ENCODE results near the gene TCF7. TPM values are rescaled to one million over a fixed set of nuclear protein-coding genes. Genes with fewer than 3 reads are reported as not detected.
A peak's percentile ranks its signal among the peaks of the same experiment; 100 is the strongest.

TCF7 gene
- total and polyA plus RNA-seq, 4 donors: 1.3 to 2.7 (median 2.2) TPM

DNA sequence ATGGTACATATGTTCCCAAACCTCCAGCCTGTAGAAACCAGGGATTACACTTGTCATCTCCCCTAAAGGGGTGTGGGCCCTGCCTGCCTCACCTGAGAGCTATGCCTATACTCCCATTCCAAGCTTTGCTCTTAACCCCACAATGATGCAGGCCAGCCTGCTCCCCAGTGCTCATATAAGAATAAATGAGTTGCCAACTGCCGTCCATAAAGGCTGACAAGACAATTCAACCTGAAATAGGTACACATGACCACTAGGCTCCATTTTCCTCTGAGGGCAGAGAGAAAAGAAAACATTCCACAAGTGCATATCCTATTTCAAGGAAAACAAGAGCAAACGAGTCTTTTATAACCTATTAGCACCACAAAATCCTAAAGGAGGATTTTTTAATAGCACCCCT lies 33.8 kb downstream of the TCF7 start:
- no peak overlapping the region for H3K9ac ChIP-seq (ENCODE audit: low read depth in 1 of 2, low read length in 2 of 2)
- H3K27me3 ChIP-seq (ENCODE audit: control insufficient read depth in 4 of 4, insufficient read depth in 4 of 4, low read length in 3 of 4): no peaks in the 10 kb centered on the region
- H3K27ac ChIP-seq (ENCODE audit: low read depth in 1 of 2, low read length in 2 of 2): no peak overlapping the region
- H3K9me3 ChIP-seq (ENCODE audit: control insufficient read depth in 4 of 4, low read length in 3 of 4): no peaks in the 10 kb centered on the region
- peak; percentile 23 for DNase-seq (ENCODE audit: low spot score)
- peaks cover 4 to 11% (median 7%) of the 10 kb centered on the region in 4 donors for H3K4me1 ChIP-seq (ENCODE audit: control insufficient read depth in 4 of 4, insufficient read depth in 4 of 4, low read length in 3 of 4)
- peaks cover 10 to 43% (median 25%) of the 10 kb centered on the region in 4 donors for H3K36me3 ChIP-seq (ENCODE audit: control insufficient read depth in 4 of 4, insufficient read depth in 3 of 4, low read depth in 1 of 4, low read length in 3 of 4)
- no peak overlapping the region for H3K4me3 ChIP-seq (ENCODE audit: low read depth in 1 of 3, low read length in 3 of 3)
- WGBS: 78% methylated on average over 2 of the region's 2 CpGs
- TF ChIP-seq JUND (IDR thresholded peaks at IDR 0.05): no peak
- TF ChIP-seq, protein P1, sequence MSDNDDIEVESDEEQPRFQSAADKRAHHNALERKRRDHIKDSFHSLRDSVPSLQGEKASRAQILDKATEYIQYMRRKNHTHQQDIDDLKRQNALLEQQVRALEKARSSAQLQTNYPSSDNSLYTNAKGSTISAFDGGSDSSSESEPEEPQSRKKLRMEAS (IDR thresholded peaks at IDR 0.05): no peak
- no peak for TF ChIP-seq HNF4G (IDR thresholded peaks at IDR 0.05)
- no peak for TF ChIP-seq FOXA1 (IDR thresholded peaks at IDR 0.05)
- TF ChIP-seq, protein P2, sequence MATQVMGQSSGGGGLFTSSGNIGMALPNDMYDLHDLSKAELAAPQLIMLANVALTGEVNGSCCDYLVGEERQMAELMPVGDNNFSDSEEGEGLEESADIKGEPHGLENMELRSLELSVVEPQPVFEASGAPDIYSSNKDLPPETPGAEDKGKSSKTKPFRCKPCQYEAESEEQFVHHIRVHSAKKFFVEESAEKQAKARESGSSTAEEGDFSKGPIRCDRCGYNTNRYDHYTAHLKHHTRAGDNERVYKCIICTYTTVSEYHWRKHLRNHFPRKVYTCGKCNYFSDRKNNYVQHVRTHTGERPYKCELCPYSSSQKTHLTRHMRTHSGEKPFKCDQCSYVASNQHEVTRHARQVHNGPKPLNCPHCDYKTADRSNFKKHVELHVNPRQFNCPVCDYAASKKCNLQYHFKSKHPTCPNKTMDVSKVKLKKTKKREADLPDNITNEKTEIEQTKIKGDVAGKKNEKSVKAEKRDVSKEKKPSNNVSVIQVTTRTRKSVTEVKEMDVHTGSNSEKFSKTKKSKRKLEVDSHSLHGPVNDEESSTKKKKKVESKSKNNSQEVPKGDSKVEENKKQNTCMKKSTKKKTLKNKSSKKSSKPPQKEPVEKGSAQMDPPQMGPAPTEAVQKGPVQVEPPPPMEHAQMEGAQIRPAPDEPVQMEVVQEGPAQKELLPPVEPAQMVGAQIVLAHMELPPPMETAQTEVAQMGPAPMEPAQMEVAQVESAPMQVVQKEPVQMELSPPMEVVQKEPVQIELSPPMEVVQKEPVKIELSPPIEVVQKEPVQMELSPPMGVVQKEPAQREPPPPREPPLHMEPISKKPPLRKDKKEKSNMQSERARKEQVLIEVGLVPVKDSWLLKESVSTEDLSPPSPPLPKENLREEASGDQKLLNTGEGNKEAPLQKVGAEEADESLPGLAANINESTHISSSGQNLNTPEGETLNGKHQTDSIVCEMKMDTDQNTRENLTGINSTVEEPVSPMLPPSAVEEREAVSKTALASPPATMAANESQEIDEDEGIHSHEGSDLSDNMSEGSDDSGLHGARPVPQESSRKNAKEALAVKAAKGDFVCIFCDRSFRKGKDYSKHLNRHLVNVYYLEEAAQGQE (IDR thresholded peaks at IDR 0.05): no peak
- TF ChIP-seq GABPA (IDR thresholded peaks at IDR 0.05 in 1 of 2, conservative IDR thresholded peaks at IDR 0.05 in 1 of 2): no peak
- no peak for TF ChIP-seq EGR1 (IDR thresholded peaks at IDR 0.05; ENCODE audit: low read depth in 2 of 2)
- no peak for TF ChIP-seq YY1 (IDR thresholded peaks at IDR 0.05)
- no peak for TF ChIP-seq NR2F2 (IDR thresholded peaks at IDR 0.05)
- TF ChIP-seq TAF1 (conservative IDR thresholded peaks at IDR 0.05): no peak
- TF ChIP-seq RAD21 (IDR thresholded peaks at IDR 0.05): no peak
- no peak for TF ChIP-seq FOXA2 (IDR thresholded peaks at IDR 0.05)
- TF ChIP-seq HNF4A (conservative IDR thresholded peaks at IDR 0.05): no peak
- TF ChIP-seq, protein P3, sequence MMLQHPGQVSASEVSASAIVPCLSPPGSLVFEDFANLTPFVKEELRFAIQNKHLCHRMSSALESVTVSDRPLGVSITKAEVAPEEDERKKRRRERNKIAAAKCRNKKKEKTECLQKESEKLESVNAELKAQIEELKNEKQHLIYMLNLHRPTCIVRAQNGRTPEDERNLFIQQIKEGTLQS (IDR thresholded peaks at IDR 0.05): no peak
- TF ChIP-seq, protein P4, sequence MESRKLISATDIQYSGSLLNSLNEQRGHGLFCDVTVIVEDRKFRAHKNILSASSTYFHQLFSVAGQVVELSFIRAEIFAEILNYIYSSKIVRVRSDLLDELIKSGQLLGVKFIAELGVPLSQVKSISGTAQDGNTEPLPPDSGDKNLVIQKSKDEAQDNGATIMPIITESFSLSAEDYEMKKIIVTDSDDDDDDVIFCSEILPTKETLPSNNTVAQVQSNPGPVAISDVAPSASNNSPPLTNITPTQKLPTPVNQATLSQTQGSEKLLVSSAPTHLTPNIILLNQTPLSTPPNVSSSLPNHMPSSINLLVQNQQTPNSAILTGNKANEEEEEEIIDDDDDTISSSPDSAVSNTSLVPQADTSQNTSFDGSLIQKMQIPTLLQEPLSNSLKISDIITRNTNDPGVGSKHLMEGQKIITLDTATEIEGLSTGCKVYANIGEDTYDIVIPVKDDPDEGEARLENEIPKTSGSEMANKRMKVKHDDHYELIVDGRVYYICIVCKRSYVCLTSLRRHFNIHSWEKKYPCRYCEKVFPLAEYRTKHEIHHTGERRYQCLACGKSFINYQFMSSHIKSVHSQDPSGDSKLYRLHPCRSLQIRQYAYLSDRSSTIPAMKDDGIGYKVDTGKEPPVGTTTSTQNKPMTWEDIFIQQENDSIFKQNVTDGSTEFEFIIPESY (IDR thresholded peaks at IDR 0.05): no peak

DNA sequence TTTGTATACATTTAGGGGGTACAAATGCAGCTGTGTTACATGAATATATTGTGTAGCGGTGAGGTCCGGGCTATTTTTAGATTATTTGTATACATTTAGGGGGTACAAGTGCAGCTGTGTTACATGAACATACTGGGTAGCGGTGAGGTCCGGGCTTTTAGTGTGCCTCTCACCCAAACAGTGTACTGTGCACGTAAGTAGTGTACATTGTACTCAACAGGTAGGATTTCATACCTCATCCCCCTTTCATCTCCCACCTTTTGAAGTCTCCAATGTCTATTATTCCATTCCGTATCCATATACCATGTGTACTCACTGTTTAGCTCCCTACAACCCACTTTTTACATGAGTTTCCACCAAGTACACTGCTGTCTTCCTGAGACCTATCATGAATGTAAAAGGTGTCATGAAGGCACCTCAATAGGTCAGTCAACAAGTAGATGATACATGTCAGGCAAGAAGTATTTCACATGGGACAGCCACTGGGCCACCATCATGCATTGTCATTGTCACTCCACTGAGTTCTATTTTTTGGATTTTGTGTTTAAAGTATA lies 34.6 kb downstream of the TCF7 start:
- Histone ChIP-seq H3K36me3 (ENCODE audit: control insufficient read depth in 4 of 4, insufficient read depth in 3 of 4, low read depth in 1 of 4, low read length in 3 of 4) (peaks cover 11 to 42% (median 31%) of the 10 kb centered on the region in 4 donors), H3K9ac (ENCODE audit: low read depth in 1 of 2, low read length in 2 of 2) (no peak overlapping the region), H3K27me3 (ENCODE audit: control insufficient read depth in 4 of 4, insufficient read depth in 4 of 4, low read length in 3 of 4) (no peaks in the 10 kb centered on the region), H3K4me1 (ENCODE audit: control insufficient read depth in 4 of 4, insufficient read depth in 4 of 4, low read length in 3 of 4) (peaks cover 4 to 11% (median 7%) of the 10 kb centered on the region in 4 donors), H3K9me3 (ENCODE audit: control insufficient read depth in 4 of 4, low read length in 3 of 4) (no peaks in the 10 kb centered on the region), H3K27ac (ENCODE audit: low read depth in 1 of 2, low read length in 2 of 2) (no peak overlapping the region), H3K4me3 (ENCODE audit: low read depth in 1 of 3, low read length in 3 of 3) (no peak overlapping the region)
- no peak for DNase-seq (ENCODE audit: low spot score)
- WGBS: 93% methylated on average over 6 of the region's 6 CpGs
- TF ChIP-seq, protein P5, sequence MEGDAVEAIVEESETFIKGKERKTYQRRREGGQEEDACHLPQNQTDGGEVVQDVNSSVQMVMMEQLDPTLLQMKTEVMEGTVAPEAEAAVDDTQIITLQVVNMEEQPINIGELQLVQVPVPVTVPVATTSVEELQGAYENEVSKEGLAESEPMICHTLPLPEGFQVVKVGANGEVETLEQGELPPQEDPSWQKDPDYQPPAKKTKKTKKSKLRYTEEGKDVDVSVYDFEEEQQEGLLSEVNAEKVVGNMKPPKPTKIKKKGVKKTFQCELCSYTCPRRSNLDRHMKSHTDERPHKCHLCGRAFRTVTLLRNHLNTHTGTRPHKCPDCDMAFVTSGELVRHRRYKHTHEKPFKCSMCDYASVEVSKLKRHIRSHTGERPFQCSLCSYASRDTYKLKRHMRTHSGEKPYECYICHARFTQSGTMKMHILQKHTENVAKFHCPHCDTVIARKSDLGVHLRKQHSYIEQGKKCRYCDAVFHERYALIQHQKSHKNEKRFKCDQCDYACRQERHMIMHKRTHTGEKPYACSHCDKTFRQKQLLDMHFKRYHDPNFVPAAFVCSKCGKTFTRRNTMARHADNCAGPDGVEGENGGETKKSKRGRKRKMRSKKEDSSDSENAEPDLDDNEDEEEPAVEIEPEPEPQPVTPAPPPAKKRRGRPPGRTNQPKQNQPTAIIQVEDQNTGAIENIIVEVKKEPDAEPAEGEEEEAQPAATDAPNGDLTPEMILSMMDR (IDR thresholded peaks at IDR 0.05; ENCODE audit: low read depth, low read length, missing input control): no peak
- no peak for TF ChIP-seq EGR1 (IDR thresholded peaks at IDR 0.05; ENCODE audit: low read depth in 2 of 2)
- TF ChIP-seq, protein P2 (IDR thresholded peaks at IDR 0.05): no peak
- TF ChIP-seq, protein P3 (IDR thresholded peaks at IDR 0.05): no peak

Measured in liver (tissue), 9 donors.